Karpas-422 (cell line): ENCODE results near the gene FNDC3B. TPM values are rescaled to one million over a fixed set of nuclear protein-coding genes. Genes with fewer than 3 reads are reported as not detected.

Experiments used
- DNase-seq: peaks from one replicate; pipeline ENCODE4 v3.0.0-alpha.2; 2015
- H2AFZ ChIP-seq: fragments of 200-600 bp; sonication (generic); 2 replicates; pipeline ENCODE4 v1.6.1; 2014; ENCODE audit warnings: antibody characterized with exemption, low read length, mixed read lengths
- H3K27ac ChIP-seq: fragments of 200-600 bp; sonication (generic); 2 replicates; pipeline ENCODE4 v1.5.1; 2014; ENCODE audit warnings: mild to moderate bottlenecking, low read length, moderate library complexity
- H3K27me3 ChIP-seq: fragments of 200-600 bp; sonication (generic); 2 replicates; pipeline ENCODE4 v1.6.1; 2014; ENCODE audit warnings: low read length, mixed read lengths
- H3K36me3 ChIP-seq: fragments of 200-600 bp; sonication (generic); 2 replicates; pipeline ENCODE4 v1.6.1; 2014; ENCODE audit warnings: low read length, mixed read lengths; ENCODE audit not compliant: insufficient read depth
- H3K4me1 ChIP-seq: fragments of 200-600 bp; sonication (generic); 2 replicates; pipeline ENCODE4 v1.6.1; 2014; ENCODE audit warnings: mild to moderate bottlenecking, low read length, mixed read lengths
- H3K4me2 ChIP-seq: fragments of 200-600 bp; sonication (generic); 2 replicates; pipeline ENCODE4 v1.6.1; 2014; ENCODE audit warnings: low read length, low read depth, mild to moderate bottlenecking; ENCODE audit not compliant: poor library complexity, severe bottlenecking
- H3K4me3 ChIP-seq: fragments of 200-600 bp; sonication (generic); 2 replicates; pipeline ENCODE4 v1.5.1; 2014; ENCODE audit warnings: mild to moderate bottlenecking, antibody characterized with exemption, low read length, mixed read lengths
- H3K79me2 ChIP-seq: fragments of 200-600 bp; sonication (generic); 2 replicates; pipeline ENCODE4 v1.6.1; 2014; ENCODE audit warnings: mild to moderate bottlenecking, low read length, mixed read lengths
- H3K9ac ChIP-seq: fragments of 200-600 bp; sonication (generic); 2 replicates; pipeline ENCODE4 v1.6.0; 2014; ENCODE audit warnings: low read length
- H3K9me2 ChIP-seq: fragments of 200-600 bp; sonication (generic), shearing (Covaris generic); replicated peaks from 2 replicates; pipeline ENCODE4 v1.6.0; 2014; ENCODE audit warnings: mild to moderate bottlenecking, low read length, moderate library complexity; ENCODE audit not compliant: insufficient read depth
- H3K9me3 ChIP-seq: fragments of 300-700, 200-600 bp; sonication (generic); 2 replicates; pipeline ENCODE4 v1.6.1; 2014; ENCODE audit warnings: low read length, mixed read lengths
- H4K20me1 ChIP-seq: fragments of 200-600 bp; sonication (generic); 2 replicates; pipeline ENCODE4 v1.6.1; 2014; ENCODE audit warnings: mild to moderate bottlenecking, antibody characterized with exemption, low read length, low read depth; ENCODE audit not compliant: insufficient read depth
- total RNA-seq: library from RNA; depleted of rRNA; stranded (reverse); fragments of >200 nt; shearing (Covaris generic); gene quantifications from 2 replicates; pipeline ENCODE4 v1.2.3, GENCODE V29; 2014; ENCODE audit warnings: low replicate concordance

The FNDC3B gene
- total RNA-seq, 1 experiment from 2014 or later: 2.6 TPM

DNA sequence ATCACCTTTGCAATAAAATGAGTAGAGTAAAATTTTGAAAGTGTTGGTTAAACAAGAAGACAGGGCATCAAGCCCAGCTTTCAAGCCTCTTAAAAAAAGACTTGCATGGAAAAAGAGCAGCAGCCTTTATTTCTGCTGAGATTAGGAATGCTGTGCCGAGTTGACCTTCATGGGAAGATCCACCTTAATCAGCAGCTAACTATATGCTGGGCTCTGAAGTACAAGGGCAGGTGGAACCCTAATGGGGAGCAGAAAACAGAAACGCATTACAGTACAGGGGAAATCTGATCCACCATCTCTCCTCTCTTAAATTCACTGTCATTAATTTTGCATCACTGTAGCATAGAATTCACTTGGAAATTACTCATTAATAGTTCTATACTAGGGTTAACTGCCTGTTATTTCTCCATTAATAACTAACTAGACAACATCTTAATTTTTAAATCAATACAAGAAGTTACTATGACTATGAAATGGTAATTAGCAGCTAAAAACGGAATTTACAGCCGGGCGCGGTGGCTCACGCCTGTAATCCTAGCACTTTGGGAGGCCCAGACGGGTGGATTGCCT, 275.3 kb downstream of the FNDC3B start:
- Histone ChIP-seq H2AFZ (no peak overlapping the region), H3K36me3 (no peaks in the 10 kb centered on the region), H3K79me2 (no peaks in the 10 kb centered on the region), H3K27ac (no peak overlapping the region), H3K4me2 (no peak overlapping the region), H4K20me1 (no peaks in the 10 kb centered on the region), H3K4me3 (no peak overlapping the region), H3K9me3 (no peaks in the 10 kb centered on the region), H3K4me1 (no peaks in the 10 kb centered on the region), H3K9ac (no peak overlapping the region), H3K9me2 (no peaks in the 10 kb centered on the region), H3K27me3 (no peaks in the 10 kb centered on the region)
- no peak for DNase-seq

DNA sequence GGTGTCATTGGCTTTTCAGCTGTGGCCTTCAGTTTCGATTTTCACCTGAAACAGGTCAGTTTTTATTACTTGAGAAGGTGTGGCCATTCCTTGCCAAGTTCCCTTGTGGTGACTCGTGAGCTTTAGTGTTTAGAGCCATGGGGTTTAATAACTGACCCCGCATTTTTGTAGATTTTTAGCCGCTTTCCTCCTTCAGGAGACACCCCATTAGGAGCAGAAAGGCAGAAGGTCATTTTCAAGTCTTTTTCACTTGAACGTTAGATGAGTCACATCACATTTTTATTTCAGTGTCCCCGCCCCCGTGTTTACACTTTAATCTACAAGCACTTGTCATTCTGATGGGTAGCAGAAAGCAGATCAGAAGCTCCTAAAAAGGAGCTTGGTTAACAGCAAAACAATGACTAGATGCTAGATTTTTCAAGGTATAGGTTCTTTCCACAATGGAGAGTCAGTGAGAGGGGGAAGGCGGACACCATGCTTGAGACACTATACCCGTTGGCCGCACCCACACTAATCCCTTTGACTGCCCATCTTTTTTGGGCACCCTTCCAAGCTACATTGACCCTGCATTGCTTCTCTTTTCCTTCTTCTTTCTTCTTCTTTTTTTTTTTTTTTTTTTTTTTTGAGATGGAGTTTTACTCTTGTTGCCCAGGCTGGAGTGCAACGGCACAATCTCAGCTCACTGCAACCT, 276.2 kb downstream of the FNDC3B start:
- Histone ChIP-seq H4K20me1 (no peaks in the 10 kb centered on the region), H3K27me3 (no peaks in the 10 kb centered on the region), H3K79me2 (no peaks in the 10 kb centered on the region), H3K36me3 (no peaks in the 10 kb centered on the region), H3K9me2 (no peaks in the 10 kb centered on the region), H3K4me3 (no peak overlapping the region), H3K4me2 (no peak overlapping the region), H3K9ac (no peak overlapping the region), H3K27ac (no peak overlapping the region), H3K9me3 (no peaks in the 10 kb centered on the region), H2AFZ (no peak overlapping the region), H3K4me1 (no peaks in the 10 kb centered on the region)
- no peak for DNase-seq

DNA sequence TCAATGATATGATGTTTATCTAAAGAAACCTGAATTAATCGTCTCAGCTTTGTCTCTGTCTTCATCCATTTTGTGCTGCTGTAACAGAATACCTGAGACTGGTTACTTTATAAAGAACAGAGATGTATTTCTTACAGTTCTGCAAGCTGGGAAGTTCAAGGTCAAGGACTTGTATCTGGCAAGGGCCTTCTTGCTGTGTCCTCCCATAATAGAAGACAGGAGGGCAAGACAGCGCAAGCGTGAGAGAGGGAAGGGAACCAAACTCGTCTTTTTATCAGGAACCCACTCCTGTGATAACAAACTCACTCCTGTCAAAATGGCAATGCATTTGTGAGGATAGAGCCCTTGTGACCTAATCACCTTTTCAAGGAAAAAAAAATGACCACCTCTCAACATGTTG, 277.4 kb downstream of the FNDC3B start:
- Histone ChIP-seq H3K4me2 (no peak overlapping the region), H3K9me2 (no peaks in the 10 kb centered on the region), H3K4me3 (no peak overlapping the region), H2AFZ (no peak overlapping the region), H3K9ac (no peak overlapping the region), H3K27ac (no peak overlapping the region), H3K4me1 (no peaks in the 10 kb centered on the region), H3K79me2 (no peaks in the 10 kb centered on the region), H3K9me3 (no peaks in the 10 kb centered on the region), H4K20me1 (no peaks in the 10 kb centered on the region), H3K27me3 (no peaks in the 10 kb centered on the region), H3K36me3 (no peaks in the 10 kb centered on the region)
- no peak for DNase-seq

DNA sequence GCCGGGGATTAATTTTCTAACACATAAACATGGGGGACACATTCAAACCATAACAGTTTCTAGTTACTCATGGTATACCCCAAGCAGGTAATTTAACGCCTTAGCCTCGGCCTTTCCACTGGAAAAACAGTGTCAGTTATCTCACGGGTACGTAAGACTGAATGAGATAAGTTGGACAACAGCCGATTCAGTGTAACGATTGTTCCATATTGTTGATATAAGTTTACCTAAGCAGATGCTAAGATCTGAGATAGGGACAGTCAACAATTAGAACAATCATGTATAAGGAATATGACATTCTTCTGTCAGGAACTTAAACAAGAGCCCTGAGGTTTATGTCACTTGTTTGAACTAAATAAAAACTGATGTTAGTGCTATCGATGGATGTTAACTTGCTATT, 278.1 kb downstream of the FNDC3B start:
- DNase-seq: no peak
- no peak overlapping the region for H3K4me3 ChIP-seq
- no peaks in the 10 kb centered on the region for H3K9me3 ChIP-seq
- no peak overlapping the region for H3K9ac ChIP-seq
- no peak overlapping the region for H2AFZ ChIP-seq
- H3K79me2 ChIP-seq: no peaks in the 10 kb centered on the region
- no peak overlapping the region for H3K27ac ChIP-seq
- H3K9me2 ChIP-seq: no peaks in the 10 kb centered on the region
- no peaks in the 10 kb centered on the region for H3K4me1 ChIP-seq
- no peaks in the 10 kb centered on the region for H3K27me3 ChIP-seq
- H4K20me1 ChIP-seq: no peaks in the 10 kb centered on the region
- no peaks in the 10 kb centered on the region for H3K36me3 ChIP-seq
- no peak overlapping the region for H3K4me2 ChIP-seq

DNA sequence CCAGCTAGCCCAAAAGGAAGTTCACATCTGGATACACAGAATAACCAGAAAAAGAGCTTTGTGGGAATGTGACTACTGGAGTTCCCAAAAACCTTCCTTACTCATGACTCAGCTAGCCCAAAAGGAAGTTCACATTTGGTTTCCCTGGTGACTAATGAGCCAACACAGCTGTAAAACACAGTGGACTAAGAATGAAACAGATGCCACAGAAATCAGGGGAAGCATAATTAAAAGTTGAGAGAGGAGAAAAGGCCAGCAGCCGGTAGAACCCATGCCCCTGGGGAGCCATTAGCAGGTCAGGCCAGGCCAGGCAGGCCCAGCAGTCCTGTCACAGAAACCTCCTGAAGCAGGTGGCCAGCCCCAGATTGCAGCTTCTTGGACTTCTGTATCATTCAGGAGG, 278.6 kb downstream of the FNDC3B start:
- Histone ChIP-seq H3K9me2 (no peaks in the 10 kb centered on the region), H3K4me1 (no peaks in the 10 kb centered on the region), H3K36me3 (no peaks in the 10 kb centered on the region), H4K20me1 (no peaks in the 10 kb centered on the region), H2AFZ (no peak overlapping the region), H3K4me2 (no peak overlapping the region), H3K79me2 (no peaks in the 10 kb centered on the region), H3K27ac (no peak overlapping the region), H3K4me3 (no peak overlapping the region), H3K27me3 (no peaks in the 10 kb centered on the region), H3K9ac (no peak overlapping the region), H3K9me3 (no peaks in the 10 kb centered on the region)
- no peak for DNase-seq

DNA sequence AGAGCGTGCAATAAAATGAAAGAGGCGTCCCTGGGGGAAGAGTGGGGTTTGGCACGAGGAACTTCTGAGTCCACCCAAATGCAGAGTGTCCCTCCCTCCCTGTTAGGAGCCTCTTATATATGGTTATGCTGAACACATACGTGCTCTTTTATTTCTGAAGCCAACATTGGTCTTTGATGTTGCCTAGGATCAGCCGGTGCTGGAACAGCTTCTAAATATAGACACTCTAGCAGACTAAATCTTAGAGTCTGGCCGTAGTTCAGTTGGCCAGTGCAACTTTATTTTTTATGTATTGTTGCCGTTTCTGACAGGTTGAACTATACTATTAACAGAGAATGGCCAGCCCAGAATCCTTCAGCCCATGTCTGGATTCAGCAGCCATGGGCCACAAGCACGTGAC, 280.2 kb downstream of the FNDC3B start:
- Histone ChIP-seq H2AFZ (no peak overlapping the region), H3K27ac (no peak overlapping the region), H3K27me3 (no peaks in the 10 kb centered on the region), H3K9ac (no peak overlapping the region), H3K79me2 (no peaks in the 10 kb centered on the region), H4K20me1 (no peaks in the 10 kb centered on the region), H3K9me3 (no peaks in the 10 kb centered on the region), H3K4me3 (no peak overlapping the region), H3K4me2 (no peak overlapping the region), H3K9me2 (no peaks in the 10 kb centered on the region), H3K4me1 (no peaks in the 10 kb centered on the region), H3K36me3 (no peaks in the 10 kb centered on the region)
- no peak for DNase-seq

DNA sequence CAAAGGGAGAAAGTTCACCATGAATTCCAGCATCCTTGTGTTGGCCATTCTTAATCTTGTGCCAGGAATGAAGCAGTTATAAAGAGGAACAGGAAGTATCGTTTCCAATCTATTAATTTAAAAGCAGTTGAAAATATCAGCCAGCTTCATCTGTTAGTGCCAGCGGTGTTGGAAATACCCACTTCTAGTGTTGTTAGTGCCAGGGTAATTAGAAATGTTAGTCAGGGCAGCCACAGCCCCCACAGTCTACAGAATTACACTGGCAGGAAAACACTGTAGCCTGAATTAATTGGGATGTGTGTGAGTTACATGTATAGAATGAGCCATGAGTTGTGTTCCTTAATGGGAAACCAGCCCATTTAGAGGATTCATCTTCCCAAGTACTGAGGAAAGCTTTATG, 281.1 kb downstream of the FNDC3B start:
- Histone ChIP-seq H3K36me3 (no peaks in the 10 kb centered on the region), H3K9ac (no peak overlapping the region), H3K79me2 (no peaks in the 10 kb centered on the region), H3K9me3 (no peaks in the 10 kb centered on the region), H3K9me2 (no peaks in the 10 kb centered on the region), H4K20me1 (no peaks in the 10 kb centered on the region), H3K4me2 (no peak overlapping the region), H3K4me3 (no peak overlapping the region), H3K4me1 (no peaks in the 10 kb centered on the region), H3K27ac (no peak overlapping the region), H2AFZ (no peak overlapping the region), H3K27me3 (no peaks in the 10 kb centered on the region)
- DNase-seq: no peak

DNA sequence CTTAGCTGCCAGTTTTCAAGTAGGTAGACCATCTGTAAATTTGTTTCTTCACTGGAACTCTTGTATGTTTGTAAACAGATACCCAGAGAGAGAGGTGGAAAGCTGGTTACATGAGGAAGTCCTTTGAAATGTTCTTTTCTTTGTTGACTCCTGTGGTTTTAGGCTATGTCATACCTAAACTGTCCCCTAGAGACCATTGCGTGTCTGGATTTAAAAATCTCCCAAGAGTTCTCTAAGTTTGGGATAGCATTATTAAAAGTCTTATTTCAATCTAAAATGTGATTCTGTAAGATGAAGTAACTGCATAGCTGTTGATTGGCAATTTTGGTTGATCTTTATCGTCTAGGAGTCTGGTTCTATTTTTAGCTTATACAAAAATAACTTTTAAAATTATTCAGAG, 281.7 kb downstream of the FNDC3B start:
- Histone ChIP-seq H4K20me1 (no peaks in the 10 kb centered on the region), H3K36me3 (no peaks in the 10 kb centered on the region), H3K4me1 (no peaks in the 10 kb centered on the region), H3K4me3 (no peak overlapping the region), H3K27me3 (no peaks in the 10 kb centered on the region), H2AFZ (no peak overlapping the region), H3K9ac (no peak overlapping the region), H3K4me2 (no peak overlapping the region), H3K9me3 (no peaks in the 10 kb centered on the region), H3K27ac (no peak overlapping the region), H3K79me2 (no peaks in the 10 kb centered on the region), H3K9me2 (no peaks in the 10 kb centered on the region)
- no peak for DNase-seq
